NCI-H146 treated with DMSO at 0.1 percent for 48 hours (cell line): Measurements from ENCODE around the gene PLEKHJ1.

Experiments
- DNase-seq: peaks from one replicate; lab custom pipeline; 2025; ENCODE audit not compliant: unreplicated experiment; lab: John Stamatoyannopoulos, UW

The PLEKHJ1 gene

DNA sequence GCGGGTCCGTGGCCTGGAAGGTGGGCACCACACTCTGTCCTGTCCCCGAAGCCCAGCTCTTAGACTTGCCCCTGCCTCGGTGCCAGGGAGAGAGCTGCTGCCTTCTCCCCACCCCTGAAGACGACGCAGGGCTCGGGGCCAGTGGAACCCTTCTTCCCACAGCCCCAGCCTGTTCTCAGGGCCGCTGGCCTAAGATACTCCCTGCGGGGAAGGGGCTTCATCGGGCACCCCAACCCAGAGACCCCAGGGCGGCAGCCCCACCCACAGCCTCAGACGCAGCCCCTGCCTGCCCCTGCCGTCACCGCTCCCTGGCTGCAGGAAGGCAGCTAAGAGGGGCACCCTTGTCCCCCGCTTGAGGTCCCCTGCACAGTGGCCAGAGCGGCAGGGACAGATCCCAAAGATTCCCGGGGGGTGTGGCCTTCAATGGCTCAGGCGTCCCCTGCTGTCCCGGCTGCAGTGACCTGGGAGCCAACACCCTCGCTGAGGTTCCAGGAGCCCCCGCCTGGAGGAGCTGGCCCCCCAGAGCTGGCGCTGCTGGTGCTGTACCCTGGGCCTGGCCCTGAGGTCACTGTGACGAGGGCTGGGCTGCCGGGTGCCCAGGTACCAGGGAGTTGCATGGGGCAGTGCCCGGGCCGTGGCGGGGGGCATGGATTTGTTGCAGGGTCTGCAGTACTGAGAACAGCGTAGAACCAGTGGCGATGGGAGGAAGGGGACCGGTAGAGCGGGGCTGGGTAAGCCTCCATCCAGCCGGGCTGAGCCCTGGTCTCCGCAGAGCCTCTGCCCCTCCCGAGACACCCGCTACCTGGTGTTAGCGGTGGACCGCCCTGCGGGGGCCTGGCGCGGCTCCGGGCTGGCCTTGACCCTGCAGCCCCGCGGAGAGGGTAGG lies 14.0 kb upstream of the PLEKHJ1 start:
- DNase-seq, result no peak

DNA sequence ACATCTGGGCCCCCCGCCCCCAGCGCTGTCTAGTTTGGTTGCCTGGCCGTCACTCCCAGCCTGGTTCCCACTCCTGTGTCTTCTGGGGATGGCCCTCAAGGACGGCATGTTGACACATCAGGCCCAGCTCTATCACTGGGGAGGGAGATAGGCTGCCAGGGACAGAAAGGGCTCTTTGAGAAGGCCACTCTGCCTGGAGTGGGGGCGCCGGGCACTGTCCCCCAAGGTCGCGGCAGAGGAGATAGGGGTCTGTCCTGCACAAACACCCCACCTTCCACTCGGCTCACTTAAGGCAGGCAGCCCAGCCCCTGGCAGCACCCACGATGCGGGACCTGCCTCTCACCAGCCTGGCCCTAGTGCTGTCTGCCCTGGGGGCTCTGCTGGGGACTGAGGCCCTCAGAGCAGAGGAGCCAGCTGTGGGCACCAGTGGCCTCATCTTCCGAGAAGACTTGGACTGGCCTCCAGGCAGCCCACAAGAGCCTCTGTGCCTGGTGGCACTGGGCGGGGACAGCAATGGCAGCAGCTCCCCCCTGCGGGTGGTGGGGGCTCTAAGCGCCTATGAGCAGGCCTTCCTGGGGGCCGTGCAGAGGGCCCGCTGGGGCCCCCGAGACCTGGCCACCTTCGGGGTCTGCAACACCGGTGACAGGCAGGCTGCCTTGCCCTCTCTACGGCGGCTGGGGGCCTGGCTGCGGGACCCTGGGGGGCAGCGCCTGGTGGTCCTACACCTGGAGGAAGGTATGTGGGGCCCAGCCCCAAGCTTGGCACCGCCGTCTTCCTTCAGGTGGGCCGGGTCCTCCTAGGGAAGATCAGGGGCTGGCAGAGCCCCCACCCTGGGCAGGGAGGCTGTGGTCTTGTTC lies 13.1 kb upstream of the PLEKHJ1 start, which contains the start of gene AMH:
Gene AMH, plus strand, starts transcription at position 314 of the 857 bp plus-strand sequence. Its CDS starts 10 bp downstream, at position 324.
- DNase-seq, result no peak

DNA sequence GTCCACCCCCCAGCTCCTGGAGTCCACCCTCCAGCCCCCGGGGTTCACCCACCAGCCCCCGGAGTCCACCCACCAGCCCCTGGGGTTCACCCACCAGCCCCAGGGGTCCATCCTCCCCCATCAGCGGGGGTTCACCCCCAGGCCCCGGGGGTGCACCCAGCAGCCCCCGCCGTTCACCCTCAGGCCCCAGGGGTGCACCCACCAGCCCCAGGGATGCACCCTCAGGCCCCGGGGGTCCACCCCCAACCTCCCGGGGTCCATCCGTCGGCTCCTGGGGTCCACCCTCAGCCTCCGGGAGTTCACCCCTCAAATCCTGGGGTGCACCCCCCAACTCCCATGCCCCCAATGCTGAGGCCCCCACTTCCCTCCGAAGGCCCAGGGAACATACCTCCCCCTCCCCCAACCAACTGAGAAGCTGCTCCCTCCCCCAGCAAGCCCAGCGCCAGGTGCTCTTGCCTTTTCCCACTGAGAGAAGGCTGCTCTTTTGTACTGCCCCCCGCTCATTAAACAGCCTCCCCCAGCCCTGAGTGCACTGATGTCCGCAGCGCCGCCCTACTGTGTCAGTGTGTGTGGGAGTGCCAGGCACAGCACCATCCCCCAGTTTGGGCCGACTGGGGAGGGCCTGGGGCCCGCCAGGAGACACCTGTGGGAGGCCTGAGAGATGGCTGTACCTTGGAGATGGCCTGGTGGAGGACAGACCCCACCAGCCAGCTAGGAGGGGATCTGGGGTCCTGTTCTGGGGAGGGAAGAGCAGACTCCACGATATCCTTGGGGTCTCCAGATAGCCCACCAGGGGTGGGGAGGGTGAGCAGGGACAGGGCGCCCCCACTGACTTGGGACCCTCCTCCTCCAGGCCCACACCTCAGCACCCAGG lies 12.2 kb upstream of the PLEKHJ1 start:
- DNase-seq, result no peak

DNA sequence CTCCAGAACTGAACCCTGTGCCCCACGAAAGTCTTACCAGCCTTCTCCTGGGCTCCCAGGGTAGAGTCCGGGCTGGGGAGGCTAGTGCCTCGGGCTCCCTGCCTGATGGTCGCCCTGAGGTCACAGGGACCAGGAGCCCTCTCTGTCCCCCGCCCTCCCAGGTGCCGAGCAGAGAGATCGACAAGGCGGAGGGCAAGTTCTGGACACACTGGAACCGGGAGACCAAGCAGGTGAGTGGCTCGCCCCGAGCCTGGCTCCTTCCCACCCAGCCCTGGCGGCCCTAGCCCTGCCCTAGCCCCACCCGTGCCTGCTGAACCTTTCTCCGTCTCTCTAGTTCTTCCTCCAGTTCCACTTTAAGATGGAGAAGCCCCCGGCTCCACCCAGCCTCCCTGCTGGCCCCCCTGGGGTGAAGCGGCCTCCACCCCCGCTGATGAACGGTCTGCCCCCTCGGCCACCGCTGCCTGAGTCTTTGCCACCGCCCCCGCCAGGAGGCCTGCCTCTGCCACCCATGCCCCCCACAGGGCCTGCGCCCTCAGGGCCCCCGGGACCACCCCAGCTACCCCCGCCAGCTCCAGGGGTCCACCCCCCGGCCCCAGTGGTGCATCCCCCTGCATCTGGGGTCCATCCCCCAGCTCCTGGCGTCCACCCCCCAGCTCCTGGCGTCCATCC lies 11.4 kb upstream of the PLEKHJ1 start:
- DNase-seq, result no peak

DNA sequence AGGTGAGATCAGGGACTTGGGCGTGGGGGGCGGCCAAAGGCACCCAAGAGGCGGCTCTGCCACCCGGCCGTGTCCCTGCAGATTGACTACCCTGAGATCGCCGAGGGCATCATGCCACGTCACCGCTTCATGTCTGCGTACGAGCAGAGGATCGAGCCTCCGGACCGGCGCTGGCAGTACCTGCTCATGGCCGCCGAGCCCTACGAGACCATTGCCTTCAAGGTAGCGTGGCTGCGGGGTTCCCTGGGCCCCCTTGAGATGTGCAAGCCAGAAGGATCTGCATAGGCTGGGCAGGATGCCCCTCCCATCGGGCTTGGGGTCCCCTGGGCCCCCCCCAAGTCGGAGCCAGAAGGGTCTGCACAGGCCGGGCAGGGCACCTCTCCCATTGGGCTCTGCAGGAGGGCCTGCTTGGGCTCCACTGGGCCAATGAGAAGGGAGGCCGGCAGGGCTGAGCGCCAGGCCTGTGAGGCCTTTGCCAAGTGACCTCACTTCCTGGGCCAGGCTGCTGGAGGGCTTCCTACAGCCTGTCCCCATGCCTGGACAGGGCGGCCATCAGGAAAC lies 10.8 kb upstream of the PLEKHJ1 start:
- no peak for DNase-seq

DNA sequence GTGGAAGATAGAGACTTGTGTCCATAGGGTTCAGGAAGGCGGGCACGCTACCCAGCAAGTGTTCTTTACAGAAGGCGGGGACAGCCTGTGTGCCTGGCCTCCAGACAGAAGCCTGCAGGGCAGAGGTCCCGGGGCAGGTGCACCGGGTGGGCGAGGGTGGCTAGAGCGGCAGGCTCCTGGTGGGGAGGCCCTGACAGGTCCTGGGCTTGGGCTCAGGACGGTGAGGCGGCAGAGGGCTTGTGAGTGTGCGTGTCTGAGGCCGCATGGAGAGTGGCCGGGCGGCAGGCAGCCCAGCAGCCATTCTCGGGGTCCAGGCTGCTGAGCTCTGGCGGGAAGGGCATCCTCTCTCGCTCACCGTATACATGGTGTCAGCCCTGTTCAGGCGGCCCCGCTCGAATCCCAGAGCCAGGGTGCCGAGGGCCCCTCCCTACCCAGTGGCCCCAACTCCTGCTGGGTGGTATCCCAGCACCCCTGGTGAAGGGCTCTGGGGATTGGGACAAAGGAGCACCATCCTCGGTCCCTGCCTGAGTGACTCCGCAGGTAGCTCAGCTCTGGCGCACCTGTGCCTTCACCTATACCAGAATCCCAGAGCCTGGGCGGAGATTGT lies 10.0 kb upstream of the PLEKHJ1 start:
- DNase-seq, result no peak

DNA sequence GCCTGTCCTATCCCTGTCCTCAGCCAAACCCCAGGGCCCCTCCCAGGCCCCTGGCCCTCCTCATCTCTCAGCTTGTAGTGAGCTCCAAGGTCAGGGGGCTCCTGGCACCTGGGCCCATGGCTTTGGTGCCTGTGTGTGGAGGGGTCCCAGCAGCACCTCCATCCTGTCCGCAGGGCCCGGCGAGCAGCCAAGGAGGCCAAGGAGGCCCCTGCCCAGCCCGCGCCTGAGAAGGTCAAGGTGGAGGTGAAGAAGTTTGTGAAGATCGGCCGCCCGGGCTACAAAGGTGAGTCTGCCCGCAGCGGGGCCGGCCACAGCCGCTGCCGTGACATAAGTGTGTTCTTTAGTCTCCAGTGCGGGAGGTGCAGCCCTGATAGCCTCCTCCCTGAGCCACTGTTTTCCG lies 9.1 kb upstream of the PLEKHJ1 start:
- DNase-seq, result no peak

DNA sequence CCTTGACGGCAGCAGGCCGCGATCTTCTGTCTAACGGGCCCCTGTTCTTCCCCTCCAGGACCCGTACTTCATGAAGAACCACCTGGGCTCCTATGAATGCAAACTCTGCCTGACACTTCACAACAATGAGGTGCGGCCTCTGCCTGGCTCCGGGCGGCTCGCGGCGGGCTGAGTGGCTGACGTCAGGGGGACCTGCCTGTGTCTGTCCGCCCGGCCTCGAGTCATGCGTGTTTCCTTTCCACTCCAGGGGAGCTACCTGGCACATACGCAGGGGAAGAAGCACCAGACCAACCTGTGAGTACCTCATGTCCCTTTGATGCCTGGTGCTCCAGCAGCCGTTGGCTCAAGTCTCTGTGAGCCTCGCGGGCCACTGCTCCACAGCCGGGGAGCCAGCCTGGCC lies 8.4 kb upstream of the PLEKHJ1 start:
- no peak for DNase-seq

DNA sequence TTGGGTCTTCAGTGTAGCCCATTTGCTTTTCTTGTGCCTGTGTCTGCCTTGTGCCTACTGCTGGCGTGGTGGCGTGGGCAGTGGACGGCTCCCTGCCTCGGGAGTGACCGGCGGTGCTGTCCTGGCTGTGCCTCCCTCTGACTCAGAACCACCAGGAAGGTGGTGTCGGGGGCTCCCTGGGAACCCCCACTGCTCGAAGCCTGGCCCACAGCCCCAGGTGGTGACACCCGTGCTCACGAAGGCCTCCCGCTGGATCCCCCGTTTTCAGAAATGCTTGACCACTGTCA lies 7.9 kb upstream of the PLEKHJ1 start:
- no peak for DNase-seq

DNA sequence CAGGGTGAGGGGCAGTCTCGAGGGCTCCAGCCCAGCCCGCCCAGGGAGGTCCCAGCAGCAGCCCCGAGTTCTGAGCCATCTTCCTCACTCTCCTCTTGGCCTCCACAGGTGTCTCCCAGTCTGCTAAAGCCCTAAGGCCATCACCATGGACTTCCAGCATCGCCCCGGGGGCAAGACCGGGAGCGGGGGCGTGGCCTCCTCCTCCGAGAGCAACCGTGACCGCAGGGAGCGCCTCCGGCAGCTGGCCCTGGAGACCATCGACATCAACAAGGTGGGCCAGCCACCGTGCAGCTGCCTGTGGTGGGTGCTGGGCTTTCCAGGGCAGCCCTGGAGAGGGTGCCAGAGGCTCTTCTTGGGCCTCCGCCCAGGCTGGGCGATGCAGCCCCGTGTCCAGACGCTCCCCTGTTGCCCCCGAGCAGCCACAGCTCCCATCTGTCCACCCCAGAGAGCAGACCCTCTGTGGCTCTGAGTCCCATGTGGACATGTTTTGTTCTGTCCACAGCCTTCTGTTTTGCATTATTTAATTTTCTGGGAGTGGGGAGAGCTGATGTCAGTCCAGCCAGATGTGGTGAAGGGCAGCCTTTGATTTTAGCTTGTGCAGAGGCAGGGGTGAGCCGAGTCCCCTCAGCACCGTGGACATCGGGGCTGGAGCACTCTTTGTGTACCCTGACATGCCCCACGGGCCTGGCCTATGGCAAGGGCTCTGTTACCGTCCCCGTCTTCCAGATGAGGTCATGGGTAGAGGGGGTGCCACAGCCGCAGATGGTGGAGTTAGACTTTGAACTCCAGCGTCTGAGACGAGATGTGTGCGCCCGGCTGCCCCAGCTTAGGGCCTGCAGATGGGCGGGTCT lies 7.4 kb upstream of the PLEKHJ1 start:
- DNase-seq, result no peak

DNA sequence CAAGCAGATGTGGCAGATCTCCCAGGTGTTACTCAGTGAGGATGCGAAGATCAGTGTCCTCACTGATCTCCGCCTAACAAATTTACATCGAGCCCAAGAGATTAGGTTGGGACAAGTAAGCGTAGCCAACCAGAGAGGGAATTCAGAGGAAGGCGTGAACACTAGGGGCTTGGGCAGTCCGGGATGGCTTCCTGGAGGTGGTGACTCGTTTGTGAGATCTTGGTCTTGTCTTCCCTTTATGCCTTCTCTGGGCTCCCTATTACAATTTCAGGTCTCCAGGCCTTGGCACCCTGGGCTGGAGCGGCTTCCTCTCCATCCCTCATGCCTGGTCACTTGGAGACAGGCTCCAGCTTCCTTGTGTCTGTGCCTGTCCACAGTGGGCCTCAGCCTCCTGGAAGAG lies 6.7 kb upstream of the PLEKHJ1 start:
- DNase-seq, result no peak

DNA sequence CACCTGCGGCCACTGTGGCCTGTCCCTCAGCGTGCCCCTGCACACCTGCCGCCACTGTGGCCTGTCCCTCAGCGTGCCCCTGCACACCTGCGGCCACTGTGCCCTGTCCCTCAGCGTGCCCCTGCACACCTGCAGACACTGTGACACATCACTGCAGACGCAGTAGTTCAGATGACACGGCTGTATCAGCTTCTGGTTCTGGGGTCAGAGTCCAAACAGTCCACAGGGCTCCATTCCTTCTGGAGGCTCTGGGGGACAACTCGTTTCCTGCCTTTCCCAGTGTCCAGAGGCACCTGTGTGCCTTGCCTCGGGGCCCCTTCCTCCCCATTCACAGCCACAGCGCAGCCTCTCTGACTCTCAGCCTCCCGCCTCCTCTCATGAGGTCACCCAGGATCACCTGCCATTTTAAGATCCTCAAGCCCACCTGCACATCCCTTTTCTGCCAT lies 6.0 kb upstream of the PLEKHJ1 start:
- DNase-seq, result no peak

DNA sequence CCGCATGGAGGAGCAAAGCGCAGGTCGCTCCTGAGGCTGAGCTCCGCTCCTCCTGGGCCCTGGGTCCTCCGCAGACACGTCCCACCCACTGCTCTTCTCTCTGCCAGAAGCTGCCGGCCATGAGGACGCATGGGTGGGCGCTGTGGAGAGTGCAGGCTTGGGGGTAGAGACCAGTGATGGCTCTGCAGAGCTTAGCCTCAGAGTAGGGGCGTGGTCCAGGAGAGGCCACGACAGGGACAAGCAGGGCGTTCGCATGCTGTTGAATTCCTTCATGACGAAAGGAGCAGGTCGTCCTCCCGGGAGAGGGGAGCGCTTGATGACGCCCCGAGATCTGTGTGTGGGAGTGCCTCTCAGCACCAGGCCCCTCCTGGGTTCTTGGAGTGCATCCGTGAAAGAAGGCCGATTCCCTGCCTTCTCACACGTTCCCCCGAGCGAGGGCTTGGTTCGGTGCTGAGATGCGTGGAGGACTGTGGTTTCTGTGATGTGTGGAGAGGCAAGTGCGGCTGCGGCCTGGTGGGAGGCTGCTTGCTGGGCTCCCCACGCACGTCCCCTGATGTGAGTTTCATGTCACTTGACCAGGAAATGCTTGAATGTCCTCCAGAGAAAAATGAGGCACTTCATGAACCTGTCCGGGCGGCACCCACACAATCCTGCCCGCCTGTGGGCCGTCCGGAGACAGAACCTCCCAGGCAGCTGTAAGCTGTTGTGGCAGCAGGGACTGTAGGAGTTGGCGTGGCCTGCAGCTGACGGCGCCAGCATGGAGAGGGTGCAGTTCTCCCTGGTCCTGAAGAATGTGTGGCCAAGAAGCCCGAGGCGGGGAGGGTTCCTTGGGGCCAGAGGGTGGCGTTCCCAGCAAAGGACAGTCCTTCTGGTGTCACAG lies 5.0 kb upstream of the PLEKHJ1 start:
- no peak for DNase-seq

DNA sequence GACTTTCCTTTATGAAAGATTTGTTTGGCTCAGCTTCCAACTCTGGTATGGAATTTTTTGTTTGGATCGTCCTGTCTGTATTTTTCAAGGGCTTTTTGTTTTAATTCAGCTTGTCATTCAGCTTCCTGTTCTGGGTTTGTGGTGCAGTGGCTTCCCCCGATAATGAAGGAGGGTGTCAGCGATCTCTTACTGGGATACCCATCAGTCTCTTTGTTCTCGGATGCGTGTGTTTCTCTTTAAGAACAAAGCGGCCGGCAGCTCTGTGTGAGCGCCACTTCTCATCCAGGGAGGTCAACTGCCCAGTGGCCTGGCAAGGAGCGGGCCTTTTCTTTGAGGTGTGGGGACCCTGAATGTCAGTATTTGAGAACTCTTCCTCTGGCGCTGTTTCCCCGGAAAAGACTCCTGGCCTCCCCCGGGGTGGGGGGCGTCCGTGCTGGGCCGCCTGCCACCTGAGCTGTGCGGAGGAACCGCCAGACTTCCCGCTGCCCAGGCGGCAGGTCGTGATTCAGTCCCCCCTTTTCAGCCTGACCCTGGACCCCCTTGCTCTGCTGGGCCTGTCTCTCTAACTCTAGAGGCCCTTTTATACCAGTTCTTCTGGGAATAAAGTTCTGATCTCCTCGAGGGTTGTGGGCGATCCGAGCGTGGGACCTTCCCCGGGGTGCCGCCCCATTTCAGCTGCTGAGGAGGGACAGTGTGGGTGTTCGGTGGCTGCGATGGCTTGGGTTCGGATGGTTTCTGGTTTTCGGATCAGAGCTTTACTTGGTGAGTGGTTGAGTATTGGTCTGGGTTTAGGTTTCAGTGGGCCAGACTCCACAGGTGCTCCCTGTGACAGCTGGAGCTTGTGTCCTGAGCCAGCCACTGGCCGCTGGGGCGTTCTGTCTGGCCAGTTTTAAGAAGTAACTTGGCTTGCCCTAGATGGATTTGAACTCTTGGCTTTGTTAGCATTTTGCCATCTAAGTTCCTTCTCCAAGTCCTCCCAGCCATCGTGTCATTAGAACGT lies 3.9 kb upstream of the PLEKHJ1 start:
- DNase-seq, result no peak

DNA sequence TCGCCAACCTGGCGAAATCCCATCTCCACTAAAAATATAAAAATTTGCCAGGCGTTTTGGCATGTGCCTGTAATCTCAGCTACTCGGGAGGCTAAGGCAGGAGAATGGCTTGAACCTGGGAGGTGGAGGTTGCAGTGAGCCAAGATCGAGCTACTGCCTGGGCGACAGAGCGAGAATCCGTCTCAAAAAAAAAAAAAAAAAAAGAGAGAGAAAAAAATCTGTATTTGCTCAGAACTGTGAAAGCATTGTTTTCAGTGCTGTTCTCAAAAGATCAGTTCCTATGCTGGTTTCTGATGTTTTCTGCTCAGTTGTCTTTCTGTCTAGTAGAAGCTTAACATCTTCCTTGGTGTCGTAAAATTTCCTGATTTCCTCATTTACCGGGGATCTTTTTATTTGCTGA lies 3.0 kb upstream of the PLEKHJ1 start:
- no peak for DNase-seq

DNA sequence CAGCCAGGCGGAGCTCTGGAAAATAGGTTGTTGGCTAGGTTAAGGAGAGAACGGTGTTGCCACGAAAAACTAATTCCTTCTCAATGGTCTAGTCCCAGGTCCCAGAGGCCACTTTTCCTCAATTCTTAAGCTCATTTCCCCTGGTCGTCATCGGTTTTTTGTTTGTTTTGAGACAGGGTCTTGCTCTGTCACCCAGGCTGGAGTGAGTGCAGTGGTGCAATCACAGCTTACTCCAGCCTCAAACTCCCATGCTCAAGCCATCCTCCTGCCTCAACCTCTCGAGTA lies 1.7 kb upstream of the PLEKHJ1 start:
- no peak for DNase-seq
